Spinal cord (tissue), 10 donors: ENCODE results near the gene CTDSP2. TPM values are rescaled to one million over a fixed set of nuclear protein-coding genes. Genes with fewer than 3 reads are reported as not detected.
"Not testable (repeated sequence)": the region's sequence is repeated elsewhere in the genome, so short reads cannot be mapped to it uniquely, and the experiment has no call there.

ENCODE experiments used
- DNase-seq, 6 donors: peaks; one replicate each; pipeline versions ENCODE4 v3.0.0 to v3.0.0-alpha.2; 2013 to 2015; ENCODE audit warnings: low spot score in 6 of 6, low read depth in 4 of 6
- H3K27ac ChIP-seq: one replicate; pipeline ENCODE4 v1.5.1; 2013; ENCODE audit warnings: low read depth, low read length, control low read depth
- H3K27me3 ChIP-seq: one replicate; pipeline ENCODE4 v1.6.1; 2013; ENCODE audit warnings: low read length; ENCODE audit not compliant: control insufficient read depth, insufficient read depth
- H3K36me3 ChIP-seq: one replicate; pipeline ENCODE4 v1.6.1; 2013; ENCODE audit warnings: low read length; ENCODE audit not compliant: control insufficient read depth, insufficient read depth
- H3K4me1 ChIP-seq: one replicate; pipeline ENCODE4 v1.6.1; 2013; ENCODE audit warnings: low read length; ENCODE audit not compliant: control insufficient read depth, insufficient read depth
- H3K4me3 ChIP-seq: one replicate; pipeline ENCODE4 v1.5.1; 2013; ENCODE audit warnings: low read depth, low read length, control low read depth
- H3K9me3 ChIP-seq: one replicate; pipeline ENCODE4 v1.6.1; 2013; ENCODE audit warnings: low read length; ENCODE audit not compliant: control insufficient read depth, insufficient read depth
- WGBS: methylation state at CpG from one replicate; pipeline ENCODE4 v1.1.5; 2013; ENCODE audit warnings: missing lambda C conversion rate; ENCODE audit not compliant: insufficient coverage; 5-methylcytosine and 5-hydroxymethylcytosine counted together
- polyA plus RNA-seq, 2 donors: library from polyadenylated mRNA; unstranded; fragments of 120-200 nt; gene quantifications; one replicate each; pipeline ENCODE4 v1.2.1, GENCODE V29; 2013; ENCODE audit not compliant: insufficient read length in 2 of 2
- total RNA-seq, 2 donors: library from RNA; depleted of rRNA in 1 of 2; stranded (reverse); fragments of 120-200 nt in 1 of 2; fragments of >200 nt in 1 of 2; gene quantifications; one replicate each; pipeline versions ENCODE4 v1.2.3 to v1.2.4, GENCODE V29; 2013 to 2014
- donor health status: healthy.

CTDSP2 gene
- total and polyA plus RNA-seq, 4 donors = 42.6 to 111 (median 102) TPM

DNA sequence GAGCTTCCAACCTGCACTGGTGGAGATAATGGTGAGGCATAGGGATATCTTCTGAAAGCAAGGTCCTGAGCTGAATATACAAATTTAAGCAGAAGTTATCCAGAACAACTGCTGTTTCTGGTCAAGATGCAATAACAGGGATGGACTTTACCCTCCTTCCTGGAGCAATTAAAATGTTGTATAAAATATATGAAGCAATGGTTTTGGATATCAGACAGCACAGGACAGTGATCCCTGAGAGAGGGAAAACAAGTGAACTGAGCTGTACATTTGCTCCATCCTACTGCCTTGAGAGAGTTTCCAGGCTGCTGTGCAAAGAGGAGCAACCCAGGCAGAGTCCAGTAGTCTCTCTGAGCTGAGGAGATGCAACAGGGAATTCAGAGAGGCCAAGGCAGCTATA lies 36.0 kb upstream of the CTDSP2 start:
- Histone ChIP-seq H3K27ac (no peak overlapping the region), H3K27me3 (peaks cover 2% of the 10 kb centered on the region), H3K36me3 (no peaks in the 10 kb centered on the region), H3K4me1 (no peaks in the 10 kb centered on the region), H3K4me3 (no peak overlapping the region), H3K9me3 (peaks cover 2% of the 10 kb centered on the region)
- DNase-seq = no peak

DNA sequence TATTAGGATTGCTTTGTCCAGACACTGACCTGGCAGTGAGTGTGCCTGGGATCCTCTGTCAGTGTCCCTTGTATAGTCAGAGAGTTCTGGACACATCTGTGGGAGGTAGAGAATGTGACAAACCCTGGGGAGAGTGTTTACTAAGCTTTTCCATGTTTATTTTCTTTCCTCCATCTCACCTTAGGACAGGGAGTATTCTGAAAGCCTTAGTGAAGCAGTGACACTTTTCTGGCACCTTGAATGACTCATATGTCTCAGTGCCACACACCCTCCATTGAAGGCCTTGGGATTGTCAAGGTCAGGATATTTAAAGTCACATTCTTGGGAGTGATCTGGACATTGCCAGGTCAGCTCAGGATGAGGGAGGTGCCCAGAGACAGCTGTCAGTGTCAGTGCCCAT lies 34.9 kb upstream of the CTDSP2 start:
- Histone ChIP-seq H3K4me1 (no peaks in the 10 kb centered on the region), H3K27ac (no peak overlapping the region), H3K36me3 (no peaks in the 10 kb centered on the region), H3K27me3 (peaks cover 2% of the 10 kb centered on the region), H3K9me3 (peaks cover 2% of the 10 kb centered on the region), H3K4me3 (no peak overlapping the region)
- DNase-seq = no peak

DNA sequence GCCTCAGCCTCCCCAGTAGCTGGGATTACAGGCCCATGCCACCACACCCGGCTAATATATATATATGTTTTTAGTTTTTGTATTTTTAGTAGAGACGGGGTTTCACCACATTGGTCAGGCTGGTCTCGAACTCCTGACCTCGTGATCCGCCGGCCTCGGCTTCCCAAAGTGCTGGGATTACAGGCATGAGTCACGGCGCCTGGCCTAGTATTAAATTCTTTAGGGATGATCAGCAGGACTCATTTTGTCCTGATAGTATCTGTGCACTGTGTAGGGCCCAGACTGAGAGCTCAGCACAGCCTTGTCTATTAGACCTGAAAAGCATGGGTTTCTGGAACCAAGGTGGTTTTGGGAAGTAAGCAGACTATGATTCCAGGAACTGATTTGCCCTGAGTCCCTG lies 34.5 kb upstream of the CTDSP2 start:
- WGBS = 98% methylated on average over 8 of the region's 9 CpGs
- H3K4me1 ChIP-seq, DNase-seq, H3K36me3 ChIP-seq, H3K27me3 ChIP-seq, H3K9me3 ChIP-seq, H3K27ac ChIP-seq, H3K4me3 ChIP-seq: not testable (repeated sequence)

DNA sequence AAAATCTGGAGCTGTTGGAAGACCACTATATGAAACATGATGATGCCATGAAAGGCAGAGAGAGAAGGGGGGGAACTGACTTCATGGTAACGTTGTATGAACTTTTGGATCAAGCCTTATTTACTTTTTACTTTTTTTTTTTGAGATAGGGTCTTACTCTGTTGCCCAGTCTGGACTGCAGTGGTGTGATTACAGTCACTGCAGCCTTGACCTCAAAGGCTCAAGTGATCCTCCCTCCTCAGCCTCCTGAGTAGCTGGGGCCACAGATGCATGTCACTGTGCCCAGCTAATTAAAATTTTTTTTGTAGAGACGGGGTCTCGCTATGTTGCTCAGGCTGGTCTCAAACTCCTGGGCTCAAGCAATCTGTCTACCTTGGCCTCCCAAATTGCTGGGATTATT lies 31.3 kb upstream of the CTDSP2 start:
- no peak for DNase-seq
- 89% methylated on average over 2 of the region's 3 CpGs for WGBS

DNA sequence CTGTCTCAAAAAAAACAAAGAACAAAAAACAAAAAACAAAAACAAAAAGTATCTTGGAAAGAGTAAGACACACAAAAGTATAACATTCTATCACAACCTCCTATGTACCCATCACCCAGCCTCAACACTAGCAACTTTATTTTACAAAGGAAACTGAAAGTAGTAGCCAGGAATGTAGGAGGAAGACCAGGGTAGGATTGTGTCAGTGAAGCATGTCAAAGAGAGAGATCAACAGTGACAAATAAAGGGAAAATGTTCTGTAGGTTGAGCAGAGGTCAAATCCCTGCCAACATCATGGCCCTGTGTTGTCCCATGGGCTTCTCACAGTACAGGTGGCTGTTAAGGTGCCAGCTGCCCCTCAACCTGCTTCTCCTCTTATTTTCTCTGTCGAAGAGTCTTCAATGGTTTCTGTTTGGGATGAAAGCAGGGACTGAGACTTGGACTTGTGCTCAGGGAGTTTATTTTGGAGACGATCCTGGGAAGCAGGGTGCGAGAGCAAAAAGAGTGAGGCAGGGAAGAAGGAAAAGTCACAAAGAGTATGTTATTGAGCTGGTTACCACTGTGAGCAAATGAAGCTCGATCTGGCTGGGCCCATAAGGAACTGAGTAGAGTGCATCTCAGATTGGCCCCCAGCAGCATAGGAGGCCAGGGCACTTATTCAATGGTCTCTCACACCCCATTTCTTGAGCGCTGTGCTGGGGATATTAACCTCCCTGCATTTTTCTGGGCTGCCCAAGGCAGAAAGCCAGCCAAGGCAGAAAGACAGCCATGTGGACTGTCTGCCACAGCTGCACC lies 29.4 kb upstream of the CTDSP2 start:
- Histone ChIP-seq H3K36me3 (no peaks in the 10 kb centered on the region), H3K4me3 (no peak overlapping the region), H3K4me1 (no peaks in the 10 kb centered on the region), H3K27ac (peak overlapping the region; percentile 67), H3K27me3 (peaks cover 6% of the 10 kb centered on the region), H3K9me3 (no peaks in the 10 kb centered on the region)
- WGBS = 74% methylated on average over 5 of the region's 5 CpGs
- no peak for DNase-seq

More for the DNA sequence above, 31.3 kb upstream of the CTDSP2 start:
- no peaks in the 10 kb centered on the region for H3K9me3 ChIP-seq
- H3K36me3 ChIP-seq = no peaks in the 10 kb centered on the region
- no peak overlapping the region for H3K27ac ChIP-seq
- no peak overlapping the region for H3K4me3 ChIP-seq
- peaks cover 6% of the 10 kb centered on the region for H3K27me3 ChIP-seq
- no peaks in the 10 kb centered on the region for H3K4me1 ChIP-seq

DNA sequence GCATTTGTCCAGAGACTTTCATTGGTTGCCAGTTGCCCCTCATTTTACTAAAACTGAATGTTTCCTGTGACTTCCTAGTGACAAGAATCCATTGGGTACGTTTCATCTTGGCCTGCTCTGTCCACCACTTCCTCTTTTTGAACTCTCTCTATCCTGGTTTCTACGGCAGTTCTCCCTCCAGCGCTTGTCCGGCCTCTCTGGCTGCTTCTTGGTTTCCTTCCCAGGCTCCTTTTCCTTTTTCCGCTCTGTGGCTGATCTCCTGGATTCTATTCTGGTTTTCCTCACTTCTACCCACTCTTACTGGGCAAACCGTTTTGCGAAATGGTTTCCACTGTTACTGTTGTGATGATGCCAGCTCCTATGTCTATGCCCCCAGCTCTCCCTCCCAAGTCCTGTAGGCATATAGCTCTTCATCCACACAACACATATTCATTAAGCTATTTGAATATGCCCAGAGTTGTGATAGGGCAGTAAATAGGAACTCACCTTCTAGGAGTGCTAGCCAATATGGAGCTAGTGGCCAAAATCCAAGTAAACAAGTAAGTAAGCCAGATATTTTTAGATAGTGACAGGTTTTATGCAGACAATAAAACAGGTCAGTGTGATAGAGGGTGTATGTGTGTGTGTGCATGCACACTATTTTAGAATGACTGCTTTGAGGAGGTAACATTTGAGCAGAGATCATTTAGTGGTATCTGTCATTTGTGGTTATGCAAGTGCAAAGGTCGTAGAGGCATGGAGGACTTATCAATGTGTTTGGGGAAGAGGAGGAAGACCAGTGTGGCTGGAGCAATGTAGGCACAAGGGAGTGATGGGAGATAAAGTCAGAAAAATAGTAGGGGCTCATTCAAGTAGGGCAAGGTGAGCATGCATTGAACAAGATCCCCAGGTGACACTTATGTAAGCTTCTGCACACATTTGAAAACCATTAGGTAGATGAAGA lies 27.9 kb upstream of the CTDSP2 start:
- DNase-seq = no peak
- Histone ChIP-seq H3K27ac (no peak overlapping the region), H3K27me3 (peaks cover 6% of the 10 kb centered on the region), H3K4me3 (no peak overlapping the region), H3K36me3 (no peaks in the 10 kb centered on the region), H3K9me3 (no peaks in the 10 kb centered on the region), H3K4me1 (peaks cover 11% of the 10 kb centered on the region)
- 80% methylated on average over 8 of the region's 8 CpGs for WGBS

DNA sequence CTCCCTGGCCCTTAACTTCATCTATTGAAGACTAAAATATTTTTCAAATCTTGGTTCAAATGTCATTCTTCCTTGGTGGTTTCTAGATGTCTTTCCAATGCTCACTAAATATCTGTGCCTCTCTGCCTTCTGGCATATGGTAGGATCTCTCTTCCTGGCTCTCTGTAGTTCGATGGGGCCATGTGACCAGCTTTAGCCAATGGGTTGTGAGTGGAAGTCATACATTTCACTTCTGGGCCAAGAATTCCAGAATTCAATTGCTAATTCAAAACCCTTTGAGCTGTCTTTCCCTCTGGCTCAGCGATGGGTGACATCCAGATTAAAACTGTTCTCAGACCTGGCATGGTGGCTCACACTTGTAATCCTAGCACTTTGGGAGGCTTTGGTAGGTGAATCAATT lies 25.8 kb upstream of the CTDSP2 start:
- Histone ChIP-seq H3K4me1 (peaks cover 27% of the 10 kb centered on the region), H3K27me3 (peaks cover 6% of the 10 kb centered on the region), H3K27ac (no peak overlapping the region), H3K4me3 (no peak overlapping the region), H3K36me3 (no peaks in the 10 kb centered on the region), H3K9me3 (no peaks in the 10 kb centered on the region)
- WGBS = 100% methylated on average over 1 of the region's 2 CpGs
- DNase-seq = peak in 1 of 6 donors; percentile 46

DNA sequence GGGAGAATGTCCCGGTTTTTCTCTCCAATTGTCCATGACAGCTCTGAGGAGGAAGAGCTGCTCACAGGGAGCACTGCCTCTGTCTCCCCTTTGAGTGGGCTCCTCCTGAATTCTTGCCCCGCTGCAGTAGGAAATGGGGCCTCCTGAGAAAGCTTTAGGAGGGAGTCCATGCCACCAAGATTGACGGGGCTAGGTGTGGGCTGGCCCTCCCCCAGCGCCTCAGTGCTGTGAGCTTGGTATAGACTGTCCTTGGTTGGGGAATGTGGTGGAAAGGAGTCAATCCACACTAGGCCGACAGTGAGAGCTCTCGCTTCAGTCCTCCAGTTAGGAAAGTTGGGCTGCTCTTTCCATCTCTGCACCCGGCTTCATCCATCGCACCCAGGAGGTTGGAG lies 23.4 kb upstream of the CTDSP2 start:
- peaks cover 7% of the 10 kb centered on the region for H3K27me3 ChIP-seq
- no peaks in the 10 kb centered on the region for H3K36me3 ChIP-seq
- no peak overlapping the region for H3K4me3 ChIP-seq
- peak overlapping the region; percentile 84 for H3K27ac ChIP-seq
- H3K9me3 ChIP-seq = no peaks in the 10 kb centered on the region
- peaks cover 30% of the 10 kb centered on the region for H3K4me1 ChIP-seq
- WGBS = 82% methylated on average over 8 of the region's 8 CpGs
- no peak for DNase-seq

DNA sequence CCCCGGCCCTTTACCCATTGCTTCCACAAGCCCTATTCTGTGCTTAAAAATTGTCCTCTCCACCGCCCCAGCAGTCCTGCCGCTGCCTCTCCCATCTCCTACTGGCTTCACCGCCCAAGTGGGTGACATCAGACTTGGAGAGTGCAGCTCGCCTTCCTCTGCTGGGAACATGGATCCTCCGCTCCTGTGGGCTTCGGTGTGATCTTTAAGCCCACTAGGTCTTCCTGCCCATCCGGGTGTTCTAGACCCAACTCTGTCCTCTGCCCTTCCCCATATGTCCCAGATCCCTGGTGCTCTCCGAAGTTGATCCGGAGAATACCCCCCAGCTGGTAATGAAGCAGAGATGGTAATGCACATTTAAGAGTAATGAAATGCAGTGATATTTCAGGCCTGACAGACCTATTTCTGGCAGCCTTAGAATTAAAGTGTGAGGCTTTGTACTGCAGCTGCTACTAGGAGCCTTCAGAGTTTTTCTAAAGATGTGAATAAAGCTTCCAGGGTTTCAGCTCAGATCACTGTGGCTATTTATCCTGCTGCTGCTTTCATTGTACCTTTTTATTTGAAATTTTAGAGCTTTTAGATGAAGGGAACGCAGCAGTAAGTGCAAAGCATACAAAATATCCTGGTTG lies 22.9 kb upstream of the CTDSP2 start:
- no peaks in the 10 kb centered on the region for H3K36me3 ChIP-seq
- 35% methylated on average over 11 of the region's 11 CpGs for WGBS
- peak in 2 of 6 donors; percentile 56 to 85 for DNase-seq
- no peak overlapping the region for H3K4me3 ChIP-seq
- no peaks in the 10 kb centered on the region for H3K9me3 ChIP-seq
- peaks cover 10% of the 10 kb centered on the region for H3K27me3 ChIP-seq
- H3K4me1 ChIP-seq = peaks cover 34% of the 10 kb centered on the region
- H3K27ac ChIP-seq = peak overlapping the region; percentile 84
